Neural cell (in vitro differentiated cells): Measurements from ENCODE around the gene PHIP. TPM values are rescaled to one million over a fixed set of nuclear protein-coding genes. Genes with fewer than 3 reads are reported as not detected.

Experiments used
- H2AFZ ChIP-seq: fragments of 200-600, 300-800 bp; sonication (generic), shearing (Covaris generic); 2 replicates; pipeline ENCODE4 v1.6.0; 2014; ENCODE audit warnings: low read depth, mild to moderate bottlenecking, antibody characterized with exemption, low read length, moderate library complexity
- H3F3A ChIP-seq: fragments of 200-600 bp; shearing (Covaris generic); 2 replicates; pipeline ENCODE4 v1.6.1; 2016; ENCODE audit warnings: mild to moderate bottlenecking, moderate library complexity, mixed read lengths, antibody characterized with exemption, low read length; ENCODE audit not compliant: insufficient read depth, poor library complexity, severe bottlenecking
- H3K27ac ChIP-seq: fragments of 200-600, 300-800 bp; sonication (generic), shearing (Covaris generic); 2 replicates; pipeline ENCODE4 v1.5.1; 2014; ENCODE audit warnings: mild to moderate bottlenecking, low read length, moderate library complexity
- H3K27me3 ChIP-seq: fragments of 300-800, 200-600 bp; sonication (generic), shearing (Covaris generic); 2 replicates; pipeline ENCODE4 v1.6.0; 2014; ENCODE audit warnings: mild to moderate bottlenecking, low read depth, low read length, moderate library complexity; ENCODE audit not compliant: insufficient read depth
- H3K36me3 ChIP-seq: fragments of 300-800, 200-600 bp; sonication (generic), shearing (Covaris generic); 2 replicates; pipeline ENCODE4 v1.5.1; 2014; ENCODE audit warnings: mild to moderate bottlenecking, antibody characterized with exemption, low read length, moderate library complexity; ENCODE audit not compliant: insufficient read depth
- H3K4me2 ChIP-seq: fragments of 300-800, 200-600 bp; sonication (generic), shearing (Covaris generic); 2 replicates; pipeline ENCODE4 v1.6.0; 2014; ENCODE audit warnings: mild to moderate bottlenecking, low read length
- H3K4me3 ChIP-seq: fragments of 300-800, 200-600 bp; sonication (generic), shearing (Covaris generic); 2 replicates; pipeline ENCODE4 v1.5.1; 2014; ENCODE audit warnings: mild to moderate bottlenecking, low read length, moderate library complexity
- H3K79me2 ChIP-seq: fragments of 200-600 bp; shearing (Covaris generic); replicated peaks from 2 replicates; pipeline ENCODE4 v1.6.0; 2014; ENCODE audit warnings: mild to moderate bottlenecking, low read length, moderate library complexity; ENCODE audit not compliant: insufficient read depth
- H3K9ac ChIP-seq: fragments of 300-800, 200-600 bp; sonication (generic), shearing (Covaris generic); 2 replicates; pipeline ENCODE4 v1.6.1; 2016; ENCODE audit warnings: mild to moderate bottlenecking, low read length, mixed read lengths
- H3K9me2 ChIP-seq: fragments of 200-600 bp; shearing (Covaris generic); 2 replicates; pipeline ENCODE4 v1.6.1; 2016; ENCODE audit warnings: mild to moderate bottlenecking, low read length, mixed read lengths; ENCODE audit not compliant: insufficient read depth
- H3K9me3 ChIP-seq: fragments of 200-600, 300-800 bp; sonication (generic), shearing (Covaris generic); 2 replicates; pipeline ENCODE4 v1.6.1; 2016; ENCODE audit warnings: mild to moderate bottlenecking, mixed run types, low read length, moderate library complexity, mixed read lengths
- H4K20me1 ChIP-seq: fragments of 200-600 bp; shearing (Covaris generic); 2 replicates; pipeline ENCODE4 v1.6.1; 2016; ENCODE audit warnings: mild to moderate bottlenecking, mixed run types; ENCODE audit not compliant: insufficient read depth
- EP300 ChIP-seq: fragments of 450-650 bp; conservative IDR thresholded peaks from 2 replicates; pipeline ENCODE4 v1.6.1; 2014; ENCODE audit warnings: antibody characterized with exemption, mild to moderate bottlenecking, moderate library complexity; ENCODE audit not compliant: poor library complexity, severe bottlenecking
- EZH2 ChIP-seq: fragments of 200-600, 300-800 bp; shearing (Covaris generic), sonication (generic); IDR thresholded peaks from 2 replicates; pipeline ENCODE4 v1.6.1; 2014; ENCODE audit warnings: antibody characterized with exemption, low read length, borderline replicate concordance, mild to moderate bottlenecking; ENCODE audit not compliant: insufficient read depth, poor library complexity, severe bottlenecking
- MXI1 ChIP-seq: fragments of 450-650 bp; conservative IDR thresholded peaks from 2 replicates; pipeline ENCODE4 v1.6.1; 2014; ENCODE audit warnings: antibody characterized with exemption, mild to moderate bottlenecking; ENCODE audit not compliant: poor library complexity, severe bottlenecking
- POLR2AphosphoS5 ChIP-seq: IDR thresholded peaks from 2 replicates; pipeline ENCODE4 v1.6.1; 2012
- RAD21 ChIP-seq: fragments of 450-650 bp; conservative IDR thresholded peaks from 2 replicates; pipeline ENCODE4 v1.6.1; 2014; ENCODE audit warnings: antibody characterized with exemption, mild to moderate bottlenecking, moderate library complexity
- SMC3 ChIP-seq: fragments of 450-650 bp; conservative IDR thresholded peaks from 2 replicates; pipeline ENCODE4 v1.6.1; 2014; ENCODE audit warnings: antibody characterized with exemption, mild to moderate bottlenecking, moderate library complexity; ENCODE audit not compliant: poor library complexity
- TAF1 ChIP-seq: IDR thresholded peaks from 2 replicates; pipeline ENCODE4 v1.6.1; 2012; ENCODE audit warnings: low read depth
- polyA plus RNA-seq: library from polyadenylated mRNA; depleted of rRNA; stranded (reverse); fragments of >200 nt; gene quantifications from 2 replicates; pipeline ENCODE4 v1.2.3, GENCODE V29; 2014
- TF ChIP-seq, protein P1 (sequence below): IDR thresholded peaks from 2 replicates; pipeline ENCODE4 v1.6.1; 2012; ENCODE audit warnings: borderline replicate concordance
- TF ChIP-seq, protein P2 (sequence below): fragments of 450-650 bp; IDR thresholded peaks from 2 replicates; pipeline ENCODE4 v1.5.1; 2014; ENCODE audit warnings: antibody characterized with exemption, mild to moderate bottlenecking, moderate library complexity; ENCODE audit not compliant: poor library complexity, severe bottlenecking

PHIP gene
- polyA plus RNA-seq, 1 donor from 2014 or later: 50.8 TPM

DNA sequence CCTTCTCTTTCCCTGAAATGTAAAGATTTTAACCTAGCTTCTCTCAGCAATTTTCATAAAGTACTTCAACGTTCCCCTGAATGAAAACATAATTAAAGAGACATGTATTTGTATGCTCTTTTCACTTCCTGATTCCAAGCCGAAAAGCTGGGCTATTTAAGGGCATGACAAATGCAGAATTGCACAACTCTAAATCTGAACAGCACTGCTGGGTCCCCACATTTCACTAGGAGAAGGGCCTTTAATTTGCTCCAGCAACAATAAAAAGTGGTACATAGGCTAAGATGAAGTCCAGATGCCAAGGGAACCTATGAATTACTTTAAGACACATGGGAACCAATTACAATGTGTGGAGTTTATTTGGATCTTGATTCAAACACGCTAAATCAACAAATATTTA is 168.7 kb downstream of the PHIP start:
- Histone ChIP-seq H3K27me3 (peaks cover 8% of the 10 kb centered on the region), H3K4me3 (no peak overlapping the region), H3K9me3 (peaks cover 11% of the 10 kb centered on the region), H3K9me2 (no peaks in the 10 kb centered on the region), H3F3A (no peaks in the 10 kb centered on the region), H3K27ac (no peak overlapping the region), H3K79me2 (no peaks in the 10 kb centered on the region), H3K9ac (no peak overlapping the region), H4K20me1 (no peaks in the 10 kb centered on the region), H2AFZ (no peak overlapping the region), H3K4me2 (no peak overlapping the region), H3K36me3 (no peaks in the 10 kb centered on the region)
- TF ChIP-seq MXI1 (no peak), POLR2AphosphoS5 (no peak), EP300 (no peak), EZH2 (no peak), TAF1 (no peak), SMC3 (no peak), RAD21 (no peak)
- TF ChIP-seq, protein P1, sequence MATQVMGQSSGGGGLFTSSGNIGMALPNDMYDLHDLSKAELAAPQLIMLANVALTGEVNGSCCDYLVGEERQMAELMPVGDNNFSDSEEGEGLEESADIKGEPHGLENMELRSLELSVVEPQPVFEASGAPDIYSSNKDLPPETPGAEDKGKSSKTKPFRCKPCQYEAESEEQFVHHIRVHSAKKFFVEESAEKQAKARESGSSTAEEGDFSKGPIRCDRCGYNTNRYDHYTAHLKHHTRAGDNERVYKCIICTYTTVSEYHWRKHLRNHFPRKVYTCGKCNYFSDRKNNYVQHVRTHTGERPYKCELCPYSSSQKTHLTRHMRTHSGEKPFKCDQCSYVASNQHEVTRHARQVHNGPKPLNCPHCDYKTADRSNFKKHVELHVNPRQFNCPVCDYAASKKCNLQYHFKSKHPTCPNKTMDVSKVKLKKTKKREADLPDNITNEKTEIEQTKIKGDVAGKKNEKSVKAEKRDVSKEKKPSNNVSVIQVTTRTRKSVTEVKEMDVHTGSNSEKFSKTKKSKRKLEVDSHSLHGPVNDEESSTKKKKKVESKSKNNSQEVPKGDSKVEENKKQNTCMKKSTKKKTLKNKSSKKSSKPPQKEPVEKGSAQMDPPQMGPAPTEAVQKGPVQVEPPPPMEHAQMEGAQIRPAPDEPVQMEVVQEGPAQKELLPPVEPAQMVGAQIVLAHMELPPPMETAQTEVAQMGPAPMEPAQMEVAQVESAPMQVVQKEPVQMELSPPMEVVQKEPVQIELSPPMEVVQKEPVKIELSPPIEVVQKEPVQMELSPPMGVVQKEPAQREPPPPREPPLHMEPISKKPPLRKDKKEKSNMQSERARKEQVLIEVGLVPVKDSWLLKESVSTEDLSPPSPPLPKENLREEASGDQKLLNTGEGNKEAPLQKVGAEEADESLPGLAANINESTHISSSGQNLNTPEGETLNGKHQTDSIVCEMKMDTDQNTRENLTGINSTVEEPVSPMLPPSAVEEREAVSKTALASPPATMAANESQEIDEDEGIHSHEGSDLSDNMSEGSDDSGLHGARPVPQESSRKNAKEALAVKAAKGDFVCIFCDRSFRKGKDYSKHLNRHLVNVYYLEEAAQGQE: no peak
- TF ChIP-seq, protein P2, sequence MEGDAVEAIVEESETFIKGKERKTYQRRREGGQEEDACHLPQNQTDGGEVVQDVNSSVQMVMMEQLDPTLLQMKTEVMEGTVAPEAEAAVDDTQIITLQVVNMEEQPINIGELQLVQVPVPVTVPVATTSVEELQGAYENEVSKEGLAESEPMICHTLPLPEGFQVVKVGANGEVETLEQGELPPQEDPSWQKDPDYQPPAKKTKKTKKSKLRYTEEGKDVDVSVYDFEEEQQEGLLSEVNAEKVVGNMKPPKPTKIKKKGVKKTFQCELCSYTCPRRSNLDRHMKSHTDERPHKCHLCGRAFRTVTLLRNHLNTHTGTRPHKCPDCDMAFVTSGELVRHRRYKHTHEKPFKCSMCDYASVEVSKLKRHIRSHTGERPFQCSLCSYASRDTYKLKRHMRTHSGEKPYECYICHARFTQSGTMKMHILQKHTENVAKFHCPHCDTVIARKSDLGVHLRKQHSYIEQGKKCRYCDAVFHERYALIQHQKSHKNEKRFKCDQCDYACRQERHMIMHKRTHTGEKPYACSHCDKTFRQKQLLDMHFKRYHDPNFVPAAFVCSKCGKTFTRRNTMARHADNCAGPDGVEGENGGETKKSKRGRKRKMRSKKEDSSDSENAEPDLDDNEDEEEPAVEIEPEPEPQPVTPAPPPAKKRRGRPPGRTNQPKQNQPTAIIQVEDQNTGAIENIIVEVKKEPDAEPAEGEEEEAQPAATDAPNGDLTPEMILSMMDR: no peak

DNA sequence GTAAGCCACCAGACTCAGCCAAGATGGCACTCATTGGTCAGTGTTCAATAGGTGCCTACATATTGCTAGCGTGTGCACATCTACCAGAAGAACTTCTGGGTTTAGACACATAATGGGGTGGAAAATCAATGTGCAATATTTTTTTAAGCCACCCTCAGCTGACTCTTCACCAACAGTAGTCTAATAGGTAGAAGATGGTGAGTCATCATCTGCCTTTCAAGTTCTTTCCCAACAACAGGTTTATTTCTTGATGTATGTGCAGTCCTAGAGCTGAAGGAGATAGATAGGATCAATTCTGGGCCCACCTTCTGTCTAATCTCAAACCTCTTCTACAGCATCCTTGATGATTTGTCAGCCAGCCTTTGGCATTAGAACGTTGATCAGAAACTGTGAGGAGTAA is 169.4 kb downstream of the PHIP start:
- peaks cover 11% of the 10 kb centered on the region for H3K9me3 ChIP-seq
- no peak overlapping the region for H3K4me2 ChIP-seq
- H3K9ac ChIP-seq: no peak overlapping the region
- H3K79me2 ChIP-seq: no peaks in the 10 kb centered on the region
- TF ChIP-seq, protein P1: no peak
- TF ChIP-seq RAD21: no peak
- TF ChIP-seq POLR2AphosphoS5: no peak
- no peak for TF ChIP-seq MXI1
- no peak for TF ChIP-seq EZH2
- no peak for TF ChIP-seq TAF1
- no peak for TF ChIP-seq SMC3
- TF ChIP-seq EP300: no peak
- TF ChIP-seq, protein P2: no peak
- no peaks in the 10 kb centered on the region for H3F3A ChIP-seq
- H2AFZ ChIP-seq: no peak overlapping the region
- no peak overlapping the region for H3K4me3 ChIP-seq
- H3K27ac ChIP-seq: no peak overlapping the region
- H3K9me2 ChIP-seq: no peaks in the 10 kb centered on the region
- peaks cover 8% of the 10 kb centered on the region for H3K27me3 ChIP-seq
- H3K36me3 ChIP-seq: no peaks in the 10 kb centered on the region
- H4K20me1 ChIP-seq: no peaks in the 10 kb centered on the region
